Stimulated activated CD4-positive, alpha-beta T cell treated with anti-CD3 and anti-CD28 coated beads, Interleukin-1b, Interleukin-23, amount 100 ng/mL, for 4 hours (primary cell): ENCODE measurements around the gene CASQ2.

Experiments used
- DNase-seq, 2 donors: peaks; one replicate each; pipeline ENCODE4 v3.0.0-alpha.2; 2020; ENCODE audit warnings: low read depth in 2 of 2

Gene CASQ2

DNA sequence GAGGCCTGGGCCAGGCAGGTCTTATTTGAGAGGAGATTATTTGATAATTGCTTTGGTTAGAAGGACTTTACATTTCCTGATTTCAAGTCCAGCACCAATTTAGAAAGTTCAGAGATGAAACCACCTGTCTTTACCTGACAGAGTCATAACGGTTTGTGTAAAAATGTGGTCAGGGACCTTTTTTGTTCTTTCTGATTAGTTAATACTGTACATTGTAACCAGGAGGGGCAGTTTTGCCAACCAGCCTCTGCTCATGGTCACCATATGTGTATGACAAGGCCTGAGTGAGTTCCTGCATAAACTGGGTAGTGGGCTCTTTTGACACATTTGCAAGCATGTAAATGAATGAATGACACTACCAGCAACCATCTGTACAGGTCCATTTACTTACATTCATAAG, 70.9 kb downstream of the CASQ2 start:
- DNase-seq = no peak

GRCh38 chr1:115694805-115695204, 73.7 kb downstream of the CASQ2 start:
- no peak for DNase-seq

GRCh38 chr1:115692224-115692623, 76.3 kb downstream of the CASQ2 start:
- no peak for DNase-seq

DNA sequence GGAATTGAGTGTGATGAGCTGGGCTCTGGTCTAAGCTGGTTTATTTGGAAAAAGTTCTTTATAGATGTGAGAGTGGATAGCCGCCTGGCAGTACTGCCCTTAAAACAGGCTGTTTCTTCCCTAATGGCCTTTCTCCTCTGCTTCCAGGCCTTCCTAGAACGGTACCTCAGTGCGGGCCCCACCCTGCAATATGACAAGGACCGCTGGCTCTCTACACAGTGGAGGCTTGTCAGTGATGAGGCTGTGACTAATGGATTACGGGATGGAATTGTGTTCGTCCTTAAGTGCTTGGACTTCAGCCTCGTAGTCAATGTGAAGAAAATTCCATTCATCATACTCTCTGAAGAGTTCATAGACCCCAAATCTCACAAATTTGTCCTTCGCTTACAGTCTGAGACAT, 77.5 kb downstream of the CASQ2 start:
- DNase-seq = no peak

DNA sequence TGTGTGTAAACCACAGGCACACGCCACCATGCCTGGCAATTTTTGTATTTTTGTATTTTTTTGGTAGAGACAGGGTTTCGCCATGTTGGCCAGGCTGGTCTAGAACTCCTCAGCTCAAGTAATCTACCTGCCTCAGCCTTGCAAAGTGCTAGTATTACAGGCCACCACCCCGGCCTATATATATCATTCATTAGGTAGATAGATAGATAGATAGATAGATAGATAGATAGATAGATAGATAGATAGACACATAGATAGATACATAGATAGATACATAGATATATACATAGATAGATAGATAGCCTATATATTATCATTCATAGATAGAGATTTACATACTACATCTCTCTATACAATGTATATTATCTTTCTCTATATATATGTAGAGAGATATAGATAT, 80.8 kb downstream of the CASQ2 start:
- DNase-seq = no peak

DNA sequence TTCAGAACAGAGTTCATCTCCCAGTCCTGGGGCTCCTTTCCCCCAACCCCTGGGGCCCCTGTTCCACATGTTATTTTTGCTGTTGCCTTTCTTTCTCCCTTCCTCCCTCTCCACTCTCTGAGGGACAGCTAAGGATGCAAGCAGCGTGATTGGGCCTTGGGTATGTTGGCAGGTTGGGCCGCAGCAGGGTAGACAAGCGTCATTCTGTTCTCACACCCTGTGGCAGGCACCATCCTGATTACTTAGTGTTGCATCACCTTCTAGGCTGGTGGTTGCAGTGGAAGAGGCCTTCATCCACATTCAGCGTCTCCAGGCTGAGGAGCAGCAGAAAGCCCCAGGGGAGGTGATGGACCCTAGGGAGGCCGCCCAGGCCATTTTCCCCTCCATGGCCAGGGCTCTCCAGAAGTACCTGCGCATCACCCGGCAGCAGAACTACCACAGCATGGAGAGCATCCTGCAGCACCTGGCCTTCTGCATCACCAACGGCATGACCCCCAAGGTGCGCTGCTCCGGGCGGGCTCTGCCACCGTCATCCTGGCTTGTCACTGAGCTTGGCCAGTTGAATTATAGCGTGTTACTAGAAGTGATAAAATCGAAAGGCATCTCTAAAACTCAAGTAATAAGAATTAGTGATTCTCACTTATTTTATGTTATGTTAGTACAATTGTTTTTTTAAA, 83.3 kb downstream of the CASQ2 start:
- DNase-seq = no peak

DNA sequence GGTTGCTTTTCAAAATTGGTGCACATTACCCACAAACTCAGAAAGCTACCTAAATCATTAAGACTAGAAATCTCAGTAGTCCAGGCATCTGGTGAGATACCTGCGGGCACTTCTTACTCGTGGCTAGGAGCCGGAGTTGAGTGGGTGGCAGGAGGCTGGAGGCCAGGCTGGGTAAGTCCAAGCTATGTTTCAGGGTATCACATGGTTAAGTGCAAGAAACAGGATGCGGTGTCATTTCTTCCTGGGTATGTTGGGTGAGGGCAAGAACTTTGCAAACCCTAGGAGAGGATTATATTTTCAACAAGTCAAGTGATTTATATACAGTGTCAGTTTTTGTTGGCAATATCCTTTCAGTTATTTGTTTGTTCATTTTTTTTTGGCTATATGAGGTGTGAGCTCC, 85.7 kb downstream of the CASQ2 start:
- no peak for DNase-seq

DNA sequence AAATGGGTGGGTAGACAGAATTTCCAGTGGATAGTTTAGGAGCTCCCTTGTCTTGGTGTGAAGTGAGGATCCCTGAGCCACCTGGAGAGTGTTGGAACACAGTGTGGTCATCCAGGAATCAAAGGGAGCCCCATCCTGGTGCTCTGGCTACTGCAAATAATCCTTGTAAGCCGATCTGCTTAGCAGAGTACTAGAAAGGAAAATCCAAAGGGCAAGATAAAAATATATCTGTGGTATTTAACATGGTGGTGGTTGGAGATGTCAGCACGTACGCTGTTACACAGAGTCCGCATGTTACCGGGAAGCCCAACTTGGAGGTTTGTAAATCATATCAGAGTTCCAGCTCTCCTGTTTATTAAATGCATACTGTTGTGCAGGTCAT, 87.8 kb downstream of the CASQ2 start:
- DNase-seq = no peak

DNA sequence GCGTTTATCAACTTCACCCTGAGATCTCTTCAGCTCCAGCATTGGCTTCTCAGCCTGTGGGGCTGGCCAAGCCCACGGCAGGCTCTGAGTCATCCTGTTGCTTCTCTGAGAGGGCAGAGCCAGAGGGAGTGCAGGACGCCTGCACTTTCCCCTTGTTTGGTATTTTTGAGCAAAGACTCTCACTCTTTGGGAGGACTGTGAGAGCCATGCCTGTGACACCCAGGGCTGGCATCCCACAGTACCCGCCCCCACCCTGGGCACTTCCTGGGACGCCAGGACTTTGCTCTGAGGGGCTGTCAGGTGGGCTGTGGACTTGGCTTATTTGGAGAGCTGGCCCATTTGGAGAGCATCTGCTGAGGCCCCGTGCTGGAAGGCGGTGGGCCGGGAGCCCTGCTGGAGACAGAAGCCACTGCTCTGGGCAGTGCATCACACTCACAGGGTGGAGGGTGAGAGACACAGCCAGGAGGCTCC, 89.3 kb downstream of the CASQ2 start:
- DNase-seq = no peak

GRCh38 chr1:115678141-115678540, 90.4 kb downstream of the CASQ2 start:
- DNase-seq = no peak

- no peak for DNase-seq
Observed at GRCh38 chr1:115677565-115677964, 90.9 kb downstream of the CASQ2 start.

GRCh38 chr1:115677182-115677555, 91.3 kb downstream of the CASQ2 start:
- DNase-seq = no peak

GRCh38 chr1:115676498-115677181, 91.9 kb downstream of the CASQ2 start:
- DNase-seq = no peak

DNA sequence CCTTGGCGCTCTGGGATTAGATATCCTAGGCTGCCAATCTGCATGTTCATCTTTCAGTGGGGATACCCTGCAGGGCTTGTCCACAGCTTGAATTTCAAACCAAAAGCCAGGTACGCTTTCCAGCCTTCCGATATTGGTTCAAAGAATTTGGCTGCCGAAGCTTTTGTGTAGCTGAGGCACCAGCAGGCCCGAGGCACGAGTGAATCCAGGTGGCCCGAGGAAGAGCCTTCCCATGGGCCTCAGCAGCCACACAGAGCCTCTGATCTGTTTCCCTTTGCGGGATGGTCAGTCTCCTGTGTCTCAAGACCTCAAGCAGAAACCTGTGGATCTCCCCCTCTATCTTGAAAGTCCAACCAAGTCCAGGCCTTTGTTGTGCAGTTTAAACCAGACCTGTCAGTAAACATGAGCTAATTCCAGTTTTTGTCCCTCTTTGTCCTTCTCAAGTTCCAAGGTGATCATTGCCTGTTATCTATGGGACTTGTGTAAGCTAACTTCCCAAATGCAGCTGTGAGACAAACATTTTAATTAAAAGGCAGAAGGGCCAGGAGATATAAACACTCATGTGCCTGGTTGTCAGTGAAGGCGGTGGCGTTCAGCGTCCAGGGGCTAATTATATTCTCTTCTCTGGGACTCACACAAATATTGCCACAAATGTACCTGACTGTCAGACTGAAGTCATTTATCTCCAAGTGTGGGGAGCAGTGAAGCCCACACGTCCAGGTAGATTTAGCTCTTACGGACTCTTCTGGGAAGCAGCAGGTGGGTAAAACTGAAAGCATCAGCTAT, 96.1 kb downstream of the CASQ2 start:
- DNase-seq = no peak

- DNase-seq = no peak
Observed at GRCh38 chr1:115671176-115671934, 97.2 kb downstream of the CASQ2 start.

DNA sequence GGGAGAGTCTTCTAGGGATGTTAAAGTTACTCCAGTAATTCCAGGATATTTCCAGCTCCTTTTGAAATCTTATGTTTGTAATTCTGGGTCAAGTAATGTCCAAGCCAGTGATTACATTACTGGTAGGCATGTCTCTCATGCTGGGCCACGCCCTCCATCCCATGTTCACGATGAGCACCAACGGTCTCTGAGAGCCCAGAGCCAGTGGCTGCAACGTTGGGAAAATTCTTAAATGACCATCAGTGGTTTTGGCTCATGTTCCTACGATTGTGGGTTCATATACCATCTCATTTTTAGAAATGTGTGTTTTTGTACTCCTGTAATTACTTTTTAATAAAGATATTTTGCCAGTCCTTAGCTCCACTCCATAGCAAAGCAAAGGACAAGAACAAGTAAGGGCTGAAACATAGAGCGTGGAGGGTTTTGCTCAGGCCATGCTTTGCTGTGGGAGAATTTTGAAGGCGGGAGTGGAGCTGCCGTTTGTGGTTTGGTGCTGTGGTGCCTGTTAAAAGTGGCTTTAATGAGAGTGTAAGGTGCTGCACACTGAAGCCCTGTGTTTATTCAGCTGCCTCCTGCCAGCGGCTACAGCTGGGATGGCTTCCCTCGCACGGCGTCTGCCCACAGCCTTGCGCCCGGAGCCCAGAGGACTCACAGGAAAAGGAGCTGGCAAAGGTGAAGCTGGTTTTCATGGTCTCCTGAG, 97.9 kb downstream of the CASQ2 start:
- DNase-seq = no peak

GRCh38 chr1:115669886-115670285, 98.6 kb downstream of the CASQ2 start:
- no peak for DNase-seq

- no peak for DNase-seq
Observed at GRCh38 chr1:115669002-115669673, 99.4 kb downstream of the CASQ2 start.

- DNase-seq = no peak
Observed at GRCh38 chr1:115668579-115668978, 99.9 kb downstream of the CASQ2 start.

DNA sequence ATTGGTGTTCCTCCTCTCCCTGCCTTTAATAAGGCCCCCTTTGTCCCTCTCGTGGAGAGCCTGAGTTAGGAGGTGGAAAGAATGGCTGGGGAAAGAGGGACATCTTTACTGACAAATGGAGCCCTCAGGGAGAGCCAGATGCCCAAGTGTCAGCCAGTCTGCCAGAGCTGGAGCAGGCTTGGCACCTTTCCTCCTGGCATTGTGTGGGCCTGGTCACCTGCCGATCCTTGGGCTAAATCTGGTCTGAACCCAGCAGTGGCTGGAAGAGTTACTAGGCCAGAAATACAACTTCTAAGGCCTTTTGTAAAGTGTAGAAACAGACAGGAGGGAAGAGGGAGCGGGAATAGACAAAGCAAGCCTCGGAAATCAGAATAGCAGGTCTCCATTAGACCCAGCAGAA, 101.8 kb downstream of the CASQ2 start:
- DNase-seq = no peak

- no peak for DNase-seq
Observed at GRCh38 chr1:115666206-115666605, 102.3 kb downstream of the CASQ2 start.
